Colon (tissue), 2 donors: ENCODE results near the gene PDE5A.
"Not testable (repeated sequence)": the region's sequence is repeated elsewhere in the genome, so short reads cannot be mapped to it uniquely, and the experiment has no call there.

Experiments
- FAIRE-seq: peaks from 2 replicates; lab custom pipeline; 2012; peaks lifted over from hg19 to GRCh38; lab: Jason Lieb, UNC
- donor health status: control.
- donor health status: control.

The PDE5A gene

DNA sequence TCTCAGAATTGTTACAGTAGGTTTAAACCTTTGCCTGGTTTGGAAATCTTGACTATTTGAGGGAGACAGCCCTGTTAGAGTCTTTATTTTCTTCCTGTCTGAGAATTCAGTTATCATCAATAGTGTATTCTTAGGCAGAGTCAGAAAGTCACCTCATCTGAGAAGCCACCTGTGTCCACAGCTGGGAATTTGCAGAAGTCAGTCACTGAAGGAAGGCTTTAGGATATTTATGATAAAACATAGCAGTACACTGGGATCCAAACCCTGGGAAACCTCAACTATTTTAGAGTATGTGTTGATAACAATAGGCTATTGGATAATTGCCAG, 157.9 kb downstream of the PDE5A start:
- FAIRE-seq = not testable (repeated sequence)

DNA sequence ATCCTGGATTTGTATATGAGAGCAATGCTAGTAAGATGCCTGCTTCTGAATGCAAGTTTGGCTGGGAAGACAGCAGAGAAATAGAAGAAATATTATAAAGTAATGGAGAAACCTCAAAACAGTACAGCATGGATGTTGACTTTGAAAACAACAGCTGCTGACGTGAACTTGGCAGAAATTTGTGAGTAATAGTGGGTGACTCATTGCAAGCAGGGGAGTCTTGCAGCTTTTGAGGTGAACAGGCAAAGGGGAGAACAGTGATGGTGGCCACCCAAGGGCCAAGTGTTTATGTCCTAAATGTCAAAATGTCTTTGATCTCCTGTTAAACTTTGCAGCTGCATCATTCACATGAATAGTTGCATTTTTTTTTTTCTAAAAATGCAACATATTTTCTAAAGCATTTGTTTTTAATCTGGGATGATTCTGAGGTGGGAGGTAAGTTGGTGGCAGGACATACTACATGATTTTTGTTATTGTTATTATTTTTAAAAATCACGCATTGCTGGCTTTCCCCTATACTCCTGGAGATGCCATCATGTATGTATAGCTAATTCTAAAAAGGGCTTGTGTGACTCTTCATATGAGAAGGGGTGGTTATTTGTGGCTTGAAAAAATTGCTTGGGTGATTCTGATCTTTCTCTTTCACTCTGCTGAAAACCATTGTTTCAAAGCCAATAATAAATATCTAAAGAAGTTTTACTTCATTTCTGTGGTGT, 158.4 kb downstream of the PDE5A start:
- not testable (repeated sequence) for FAIRE-seq

DNA sequence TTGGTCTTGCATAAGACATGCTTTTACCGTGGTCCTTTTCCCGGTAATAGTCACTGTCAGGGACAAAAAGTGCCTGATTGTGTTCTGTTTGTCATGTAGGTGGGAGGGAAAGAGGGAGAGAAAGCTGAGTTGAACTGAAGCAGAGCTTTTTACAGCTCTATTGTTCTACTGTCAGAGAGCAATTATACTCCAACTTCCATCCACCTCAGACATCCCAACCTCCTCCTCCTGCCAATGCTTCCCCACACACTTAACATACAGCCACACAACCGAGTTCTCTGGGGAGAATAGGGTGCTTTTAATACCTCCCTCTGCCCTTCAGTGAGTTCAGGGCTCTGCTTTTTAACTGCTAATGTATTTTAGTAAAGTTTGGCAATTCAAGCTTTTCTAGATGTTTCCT, 159.6 kb downstream of the PDE5A start:
- not testable (repeated sequence) for FAIRE-seq

DNA sequence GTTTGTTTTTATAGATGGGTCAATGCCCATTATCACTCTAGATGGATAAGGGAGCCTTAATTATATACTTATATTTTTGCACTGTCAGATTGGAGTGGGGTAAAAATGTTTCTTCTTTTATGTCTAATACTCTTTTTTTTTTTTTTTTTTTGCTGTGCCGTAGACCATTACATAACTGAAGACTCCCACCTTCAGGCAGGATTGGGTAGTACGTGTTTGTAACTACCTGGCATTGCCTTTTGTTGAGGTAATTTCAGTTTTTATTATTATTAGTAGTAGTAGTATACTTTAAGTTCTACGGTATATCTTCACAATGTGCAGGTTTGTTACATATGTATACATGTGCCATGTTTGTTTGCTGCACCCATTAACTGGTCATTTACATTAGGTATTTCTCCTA, 165.9 kb downstream of the PDE5A start:
- FAIRE-seq = peak; percentile 70

DNA sequence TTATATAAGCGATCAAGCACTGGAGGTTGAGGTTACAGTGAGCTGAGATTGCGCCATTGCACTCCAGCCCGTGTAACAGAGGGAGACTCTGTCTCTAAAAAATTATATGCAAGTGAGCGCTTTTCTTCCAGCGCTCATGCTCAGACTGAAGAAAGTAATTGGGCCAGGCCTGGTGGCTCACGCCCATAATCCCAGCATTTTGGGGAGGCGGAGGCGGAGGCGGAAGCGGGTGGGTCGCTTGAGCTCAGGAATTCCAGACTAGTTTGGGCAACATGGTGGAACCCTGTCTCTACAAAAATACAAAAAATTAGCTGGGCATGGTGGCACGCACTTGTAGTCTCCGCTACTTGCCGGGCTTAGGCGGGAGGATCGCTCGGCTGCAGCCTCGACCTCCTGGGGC, 172.9 kb downstream of the PDE5A start:
- FAIRE-seq = not testable (repeated sequence)

DNA sequence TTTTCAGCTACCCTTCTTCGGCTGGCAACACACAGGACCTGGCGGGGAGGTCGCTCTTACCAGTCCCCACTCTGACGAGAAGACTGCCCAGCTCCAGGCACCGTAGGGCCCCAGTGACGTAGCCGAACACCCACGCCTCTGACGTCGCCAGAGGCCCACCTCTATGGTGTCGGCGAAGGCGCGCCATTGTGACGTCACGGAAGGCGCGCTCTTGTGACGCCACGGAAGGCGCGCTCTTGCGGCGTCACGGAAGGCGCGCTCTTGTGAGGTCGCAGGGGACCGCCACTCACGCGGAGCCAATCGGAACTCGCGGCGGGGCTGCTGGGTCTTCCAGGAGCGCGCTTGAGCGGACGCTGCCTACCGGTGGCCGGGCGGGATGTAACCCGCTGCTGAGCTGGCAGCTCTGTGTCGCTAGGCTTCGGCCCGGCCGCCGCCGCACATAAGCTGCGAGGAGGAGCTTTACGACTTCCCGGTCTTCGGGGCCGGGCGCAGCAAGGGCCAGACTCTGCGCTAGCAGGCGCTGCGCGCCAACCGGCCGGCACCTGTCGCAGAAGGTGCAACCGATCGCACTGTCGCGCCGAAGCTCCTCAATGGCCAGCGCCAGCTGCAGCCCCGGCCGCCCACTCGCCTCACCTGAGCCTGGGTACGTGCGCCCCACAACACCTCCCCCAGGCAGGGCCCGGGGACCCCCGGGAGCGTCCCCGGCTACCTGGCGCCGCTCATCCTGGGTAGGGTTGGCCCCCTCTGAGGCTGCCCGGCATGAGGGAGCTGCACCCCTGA, 173.9 kb downstream of the PDE5A start:
- FAIRE-seq = not testable (repeated sequence)

DNA sequence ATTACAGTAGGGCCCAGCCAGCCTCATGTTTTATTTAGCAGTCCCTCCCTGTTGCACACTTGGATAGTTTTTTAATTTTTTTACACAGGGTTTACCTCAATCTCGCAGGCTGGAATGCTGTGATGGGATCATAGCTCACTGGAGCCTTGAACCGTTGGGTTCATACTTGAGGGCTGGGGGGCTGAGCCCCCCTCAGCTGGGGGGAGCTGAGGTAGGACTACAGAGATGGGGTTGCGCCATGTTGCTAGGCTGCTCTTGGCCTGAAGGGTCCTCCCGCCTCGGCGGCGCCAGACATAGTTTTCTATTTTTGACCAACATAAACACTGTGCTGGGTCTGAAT, 174.5 kb downstream of the PDE5A start:
- not testable (repeated sequence) for FAIRE-seq

DNA sequence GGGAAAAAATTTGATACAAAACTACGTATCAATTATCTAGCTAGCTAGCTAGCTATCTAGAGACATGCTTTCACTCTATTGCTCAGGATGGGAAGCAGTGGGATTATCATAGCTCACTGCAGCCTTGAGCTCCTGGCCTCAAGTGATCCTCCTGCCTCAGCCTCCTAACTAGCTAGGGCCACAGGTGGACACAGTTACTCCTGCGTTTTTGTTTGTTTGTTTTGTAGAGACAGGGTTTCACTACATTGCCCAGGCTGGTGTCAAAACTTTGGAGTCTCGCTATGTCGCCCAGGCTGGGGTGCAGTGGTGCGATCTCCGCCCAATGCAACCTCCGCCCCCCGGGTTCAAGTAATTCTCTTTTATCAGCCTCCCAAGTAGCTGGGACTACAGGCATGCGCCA, 175.3 kb downstream of the PDE5A start:
- not testable (repeated sequence) for FAIRE-seq

DNA sequence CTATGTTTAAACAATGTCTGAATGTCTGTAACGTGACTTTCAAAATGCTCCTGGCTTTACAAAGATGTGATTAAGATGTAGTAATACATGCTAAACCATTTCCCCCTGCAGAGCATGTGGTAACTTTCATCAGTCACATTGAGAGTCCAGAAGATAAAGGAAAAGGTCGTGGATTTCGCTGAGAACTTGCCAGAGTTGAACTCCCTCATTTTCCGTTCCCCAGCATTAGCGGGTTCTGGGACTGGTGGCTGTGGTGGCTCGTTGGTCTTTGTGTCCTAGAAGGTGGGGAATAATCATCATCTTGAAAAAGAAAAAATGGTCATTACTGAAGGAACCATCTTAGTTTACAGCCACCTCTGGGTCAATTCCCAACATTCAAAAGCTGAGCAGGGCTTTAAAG, 178.8 kb downstream of the PDE5A start:
- not testable (repeated sequence) for FAIRE-seq
